A549 (cell line): ENCODE measurements around the gene GMPPB. TPM values are rescaled to one million over a fixed set of nuclear protein-coding genes. Genes with fewer than 3 reads are reported as not detected.

Source experiments
- ATAC-seq, 2 experiments: fragments of 200-7000 bp in 1 of 2; fragments of >200 bp in 1 of 2; cut with Nextera tagmentation in 1 of 2; cut with Tn5 transposase in 1 of 2; 3 replicates each; pipeline versions ENCODE4 v1.8.0 to v1.9.1; 2018 to 2020; ENCODE audit warnings: mild to moderate bottlenecking in 1 of 2, moderate library complexity in 1 of 2
- CTCF ChIA-PET: fragments of 300-600 bp; sonication (Branson Sonifier 250); formaldehyde crosslinking; extraction: SDS; loops from one replicate; lab custom pipeline; 2021; ENCODE audit warnings: antibody characterized with exemption, inconsistent platforms; lab: Yijun Ruan, JAX
- POLR2A ChIA-PET: fragments of 350-600 bp; formaldehyde crosslinking; extraction: SDS; loops from one replicate; lab custom pipeline; 2021; ENCODE audit warnings: antibody characterized with exemption, inconsistent platforms; lab: Yijun Ruan, JAX
- DNase-seq, 2 experiments: peaks; one replicate each; pipeline versions ENCODE4 v3.0.0 to v3.0.0-alpha.2; 2011 to 2016; ENCODE audit warnings: low read depth in 1 of 2, low spot score in 1 of 2
- FAIRE-seq: peaks from 2 replicates; lab custom pipeline; 2011; peaks lifted over from hg19 to GRCh38; lab: Jason Lieb, UNC
- H3K27ac ChIP-seq, 2 experiments: fragments of >200 bp; sonication (Bioruptor Twin); formaldehyde crosslinking; 3 replicates each; pipeline ENCODE4 v1.5.1; 2016 to 2017
- H3K4me1 ChIP-seq: fragments of >200 bp; sonication (Bioruptor Twin); formaldehyde crosslinking; 3 replicates; pipeline ENCODE4 v1.6.1; 2016
- H3K4me2 ChIP-seq: fragments of >200 bp; sonication (Bioruptor Twin); formaldehyde crosslinking; 3 replicates; pipeline ENCODE4 v1.6.1; 2016
- H3K4me3 ChIP-seq: fragments of >200 bp; sonication (Bioruptor Twin); formaldehyde crosslinking; 3 replicates; pipeline ENCODE4 v1.5.1; 2016
- H3K9me3 ChIP-seq: fragments of >200 bp; sonication (Bioruptor Twin); formaldehyde crosslinking; 3 replicates; pipeline ENCODE4 v1.6.1; 2016
- ATOH8 ChIP-seq: fragments of 250-450 bp; sonication (Bioruptor Pico); IDR thresholded peaks from 2 replicates; pipeline ENCODE4 v1.5.0; 2020; ENCODE audit warnings: low read depth, mild to moderate bottlenecking, moderate library complexity
- MAZ ChIP-seq: fragments of 150-350 bp; IDR thresholded peaks from 2 replicates; pipeline ENCODE4 v1.6.1; 2014; ENCODE audit warnings: antibody characterized with exemption, low read depth, low read length, borderline replicate concordance
- POLR2A ChIP-seq: IDR thresholded peaks from 2 replicates; pipeline ENCODE4 v1.6.1; 2012; ENCODE audit warnings: mild to moderate bottlenecking, low read length
- REST ChIP-seq: fragments of 200-600 bp; sonication (generic); IDR thresholded peaks from 2 replicates; pipeline ENCODE4 v1.6.1; 2016; ENCODE audit warnings: antibody characterized with exemption, mild to moderate bottlenecking, moderate library complexity
- RFX5 ChIP-seq: fragments of 450-650 bp; IDR thresholded peaks from 2 replicates; pipeline ENCODE4 v1.7.1; 2014; ENCODE audit warnings: antibody characterized with exemption, mild to moderate bottlenecking, moderate library complexity
- ZC3H11A ChIP-seq: fragments of 450-650 bp; IDR thresholded peaks from 2 replicates; pipeline ENCODE4 v1.6.1; 2014; ENCODE audit warnings: antibody characterized with exemption, mild to moderate bottlenecking
- WGBS: methylation state at CpG from one replicate; pipeline ENCODE4 v1.1.6; 2017; ENCODE audit errors: missing lambda C conversion rate; 5-methylcytosine and 5-hydroxymethylcytosine counted together
- polyA plus RNA-seq, 4 experiments: library from polyadenylated mRNA; depleted of rRNA in 3 of 4; stranded (reverse); fragments of >200 nt; fragmentation: RNase III in 1 of 4; extraction: RNeasy Plus Mini Kit Qiagen cat#74134 plus additional on column Dnase treatment in 1 of 4; gene quantifications; 2 replicates in 3 of 4; 3 replicates in 1 of 4; pipeline ENCODE4 v1.2.3, GENCODE V29; 2011 to 2017
- small RNA-seq, 6 experiments: library from RNA; depleted of rRNA; stranded (forward); fragments of <200 nt; gene quantifications; one replicate each; pipeline ENCODE3, GENCODE V24; 2012
- TF ChIP-seq, protein P1 (sequence below): IDR thresholded peaks from 2 replicates; pipeline ENCODE4 v1.6.1; 2012

GMPPB gene
- polyA plus RNA-seq, 2 of the 4 experiments (the other 2 are of a cell fraction), result 12.9 to 24.1 TPM

DNA sequence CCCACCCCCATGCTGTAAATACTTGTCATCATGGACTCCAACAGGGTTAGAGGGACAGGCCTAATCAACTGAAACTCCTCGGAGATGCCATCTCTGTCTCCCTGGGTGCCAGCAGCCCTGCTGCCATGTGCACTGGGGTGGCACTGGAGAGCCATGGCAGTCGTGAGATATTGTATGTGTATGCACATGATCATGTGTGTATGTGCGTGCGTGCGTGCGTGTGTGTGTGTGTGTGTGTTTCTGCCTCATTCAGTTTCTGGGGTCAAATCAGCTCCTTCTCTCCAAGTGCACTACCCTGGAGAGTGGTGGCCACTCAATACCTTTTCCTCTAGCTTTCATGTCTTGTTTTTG lies 52.8 kb downstream of the GMPPB start:
- no peak for FAIRE-seq
- no peak for ATAC-seq
- Histone ChIP-seq H3K9me3 (no peaks in the 10 kb centered on the region), H3K4me1 (peaks cover 33% of the 10 kb centered on the region), H3K27ac (no peak overlapping the region), H3K4me2 (no peak overlapping the region), H3K4me3 (no peak overlapping the region)
- ChIA-PET CTCF (interaction anchor here (0.6 to 5.4 kb wide), 32 partner anchors 8 to 1838 kb away, joined by 3 to 210 read pairs (median 4); partner anchors contain the start of gene BSN), POLR2A (interaction anchor here (1.4 kb wide), 1 partner anchor 131 kb away, joined by 14 read pairs; no protein-coding TSS in a partner anchor)
- WGBS, result 70% methylated on average over 6 of the region's 6 CpGs
- DNase-seq, result no peak
- TF ChIP-seq ATOH8 (CRISPR knock-in tag), result no peak
- no peak for TF ChIP-seq POLR2A
- TF ChIP-seq, protein P1, sequence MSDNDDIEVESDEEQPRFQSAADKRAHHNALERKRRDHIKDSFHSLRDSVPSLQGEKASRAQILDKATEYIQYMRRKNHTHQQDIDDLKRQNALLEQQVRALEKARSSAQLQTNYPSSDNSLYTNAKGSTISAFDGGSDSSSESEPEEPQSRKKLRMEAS, result no peak
- TF ChIP-seq MAZ, result no peak
- no peak for TF ChIP-seq REST
- no peak for TF ChIP-seq RFX5
- no peak for TF ChIP-seq ZC3H11A

Small RNAs within 50 kb of the gene (small RNA-seq; reads per million reads assigned to genes)
- gene AMIGO3, result 0 reads per million in 6 experiments
- gene COX6CP14, result 0 reads per million in 6 experiments

Other genes with a start within 250 kb of the GMPPB start
- gene BSN, start 169.5 kb downstream of the GMPPB start, polyA plus RNA-seq (2011; rRNA removed), result 0.04 and 0.05 TPM in 2 replicates
- gene BSN, start 169.5 kb downstream of the GMPPB start, polyA plus RNA-seq (2017; fragmentation: RNase III; extraction: RNeasy Plus Mini Kit Qiagen cat#74134 plus additional on column Dnase treatment), result 0.03 to 0.08 TPM (median 0.08 TPM) in 3 replicates
- gene APEH, start 49.6 kb downstream of the GMPPB start, polyA plus RNA-seq (2011; rRNA removed), result 60.8 and 74.9 TPM in 2 replicates
- gene APEH, start 49.6 kb downstream of the GMPPB start, polyA plus RNA-seq (2017; fragmentation: RNase III; extraction: RNeasy Plus Mini Kit Qiagen cat#74134 plus additional on column Dnase treatment), result 57.9 to 66.9 TPM (median 64.9 TPM) in 3 replicates
- gene MST1, start 34.5 kb downstream of the GMPPB start, polyA plus RNA-seq (2011; rRNA removed), result 3.6 and 5.0 TPM in 2 replicates
- 3.2 to 6.9 TPM (median 4.9 TPM) in 3 replicates for gene MST1, start 34.5 kb downstream of the GMPPB start, polyA plus RNA-seq (2017; fragmentation: RNase III; extraction: RNeasy Plus Mini Kit Qiagen cat#74134 plus additional on column Dnase treatment)
- gene RNF123, start 34.4 kb downstream of the GMPPB start, polyA plus RNA-seq (2011; rRNA removed), result 14.4 and 21.3 TPM in 2 replicates
- 12.9 to 16.1 TPM (median 16.0 TPM) in 3 replicates for gene RNF123, start 34.4 kb downstream of the GMPPB start, polyA plus RNA-seq (2017; fragmentation: RNase III; extraction: RNeasy Plus Mini Kit Qiagen cat#74134 plus additional on column Dnase treatment)
- gene AMIGO3, start 4.3 kb downstream of the GMPPB start, polyA plus RNA-seq (2011; rRNA removed), result 0.03 TPM in 1 of 2 replicates, not detected in the other
- 0.13 TPM in 1 of 3 replicates, not detected in the others for gene AMIGO3, start 4.3 kb downstream of the GMPPB start, polyA plus RNA-seq (2017; fragmentation: RNase III; extraction: RNeasy Plus Mini Kit Qiagen cat#74134 plus additional on column Dnase treatment)
- 22.2 and 28.9 TPM in 2 replicates for gene IP6K1, start 62.6 kb upstream of the GMPPB start, polyA plus RNA-seq (2011; rRNA removed)
- gene IP6K1, start 62.6 kb upstream of the GMPPB start, polyA plus RNA-seq (2017; fragmentation: RNase III; extraction: RNeasy Plus Mini Kit Qiagen cat#74134 plus additional on column Dnase treatment), result 15.2 to 16.3 TPM (median 16.2 TPM) in 3 replicates
- 0.54 and 0.71 TPM in 2 replicates for gene CDHR4, start 75.9 kb upstream of the GMPPB start, polyA plus RNA-seq (2011; rRNA removed)
- gene CDHR4, start 75.9 kb upstream of the GMPPB start, polyA plus RNA-seq (2017; fragmentation: RNase III; extraction: RNeasy Plus Mini Kit Qiagen cat#74134 plus additional on column Dnase treatment), result 0.52 to 1.1 TPM (median 0.66 TPM) in 3 replicates
- 0.21 and 0.39 TPM in 2 replicates for gene INKA1, start 79.3 kb upstream of the GMPPB start, polyA plus RNA-seq (2011; rRNA removed)
- 0.51 to 0.75 TPM (median 0.74 TPM) in 3 replicates for gene INKA1, start 79.3 kb upstream of the GMPPB start, polyA plus RNA-seq (2017; fragmentation: RNase III; extraction: RNeasy Plus Mini Kit Qiagen cat#74134 plus additional on column Dnase treatment)
- gene UBA7, start 90.0 kb upstream of the GMPPB start, polyA plus RNA-seq (2011; rRNA removed), result 0.22 and 0.33 TPM in 2 replicates
- 0.54 to 0.63 TPM (median 0.62 TPM) in 3 replicates for gene UBA7, start 90.0 kb upstream of the GMPPB start, polyA plus RNA-seq (2017; fragmentation: RNase III; extraction: RNeasy Plus Mini Kit Qiagen cat#74134 plus additional on column Dnase treatment)
- 10.2 and 10.7 TPM in 2 replicates for gene TRAIP, start 132.6 kb upstream of the GMPPB start, polyA plus RNA-seq (2011; rRNA removed)
- 10.7 to 11.9 TPM (median 11.5 TPM) in 3 replicates for gene TRAIP, start 132.6 kb upstream of the GMPPB start, polyA plus RNA-seq (2017; fragmentation: RNase III; extraction: RNeasy Plus Mini Kit Qiagen cat#74134 plus additional on column Dnase treatment)
- gene CAMKV, start 146.0 kb upstream of the GMPPB start, polyA plus RNA-seq (2011; rRNA removed), result 0.20 and 0.31 TPM in 2 replicates
- 0.31 to 0.51 TPM (median 0.46 TPM) in 3 replicates for gene CAMKV, start 146.0 kb upstream of the GMPPB start, polyA plus RNA-seq (2017; fragmentation: RNase III; extraction: RNeasy Plus Mini Kit Qiagen cat#74134 plus additional on column Dnase treatment)
- 7.5 and 9.6 TPM in 2 replicates for gene MST1R, start 179.9 kb upstream of the GMPPB start, polyA plus RNA-seq (2011; rRNA removed)
- 5.9 to 6.1 TPM (median 6.0 TPM) in 3 replicates for gene MST1R, start 179.9 kb upstream of the GMPPB start, polyA plus RNA-seq (2017; fragmentation: RNase III; extraction: RNeasy Plus Mini Kit Qiagen cat#74134 plus additional on column Dnase treatment)
- gene MON1A, start 205.9 kb upstream of the GMPPB start, polyA plus RNA-seq (2011; rRNA removed), result 4.2 and 5.1 TPM in 2 replicates
- 4.7 to 5.1 TPM (median 4.7 TPM) in 3 replicates for gene MON1A, start 205.9 kb upstream of the GMPPB start, polyA plus RNA-seq (2017; fragmentation: RNase III; extraction: RNeasy Plus Mini Kit Qiagen cat#74134 plus additional on column Dnase treatment)
- gene RBM6, start 216.2 kb upstream of the GMPPB start, polyA plus RNA-seq (2011; rRNA removed), result 42.2 and 44.2 TPM in 2 replicates
- 36.3 to 41.4 TPM (median 40.4 TPM) in 3 replicates for gene RBM6, start 216.2 kb upstream of the GMPPB start, polyA plus RNA-seq (2017; fragmentation: RNase III; extraction: RNeasy Plus Mini Kit Qiagen cat#74134 plus additional on column Dnase treatment)